Retinal pigment epithelial cell (primary cell): ENCODE measurements around the gene ATRNL1.
"Not testable (repeated sequence)": the region's sequence is repeated elsewhere in the genome, so short reads cannot be mapped to it uniquely, and the experiment has no call there.

Source experiments
- DNase-seq: peaks from one replicate; pipeline ENCODE4 v3.0.0-alpha.2; 2010; ENCODE audit warnings: low read depth
- H3K4me3 ChIP-seq: 2 replicates; pipeline ENCODE4 v1.5.1; 2011; ENCODE audit warnings: mild to moderate bottlenecking, low read length, control low read depth, moderate library complexity
- CTCF ChIP-seq: conservative IDR thresholded peaks from 2 replicates; pipeline ENCODE4 v1.5.1; 2011; ENCODE audit warnings: low read depth, low read length, control low read depth, inconsistent platforms

Gene ATRNL1

GRCh38 chr10:115092258-115092554 is 959 bp upstream of the ATRNL1 start:
- no peak for TF ChIP-seq CTCF
- peak overlapping the region; percentile 64 for H3K4me3 ChIP-seq
- DNase-seq: no peak

GRCh38 chr10:115092555-115093285 is 445 bp upstream of the ATRNL1 start:
- DNase-seq: no peak
- H3K4me3 ChIP-seq: peak overlapping the region; percentile 64
- TF ChIP-seq CTCF: no peak

GRCh38 chr10:115093776-115094408 is 727 bp downstream of the ATRNL1 start:
- peak; percentile 36 for TF ChIP-seq CTCF
- peak overlapping the region; percentile 76 for H3K4me3 ChIP-seq
- no peak for DNase-seq

GRCh38 chr10:115094416-115095140 is 1.4 kb downstream of the ATRNL1 start:
- H3K4me3 ChIP-seq: peak overlapping the region; percentile 76
- no peak for TF ChIP-seq CTCF
- no peak for DNase-seq

GRCh38 chr10:115095758-115096157 is 2.6 kb downstream of the ATRNL1 start:
- DNase-seq: no peak
- H3K4me3 ChIP-seq: no peak overlapping the region
- TF ChIP-seq CTCF: no peak

GRCh38 chr10:115103700-115104099 is 10.5 kb downstream of the ATRNL1 start:
- no peak for TF ChIP-seq CTCF
- no peak for DNase-seq
- no peak overlapping the region for H3K4me3 ChIP-seq

GRCh38 chr10:115105411-115105810 is 12.2 kb downstream of the ATRNL1 start:
- H3K4me3 ChIP-seq, DNase-seq: not testable (repeated sequence)
